ENCODE data around the gene NPM1.

DNA sequence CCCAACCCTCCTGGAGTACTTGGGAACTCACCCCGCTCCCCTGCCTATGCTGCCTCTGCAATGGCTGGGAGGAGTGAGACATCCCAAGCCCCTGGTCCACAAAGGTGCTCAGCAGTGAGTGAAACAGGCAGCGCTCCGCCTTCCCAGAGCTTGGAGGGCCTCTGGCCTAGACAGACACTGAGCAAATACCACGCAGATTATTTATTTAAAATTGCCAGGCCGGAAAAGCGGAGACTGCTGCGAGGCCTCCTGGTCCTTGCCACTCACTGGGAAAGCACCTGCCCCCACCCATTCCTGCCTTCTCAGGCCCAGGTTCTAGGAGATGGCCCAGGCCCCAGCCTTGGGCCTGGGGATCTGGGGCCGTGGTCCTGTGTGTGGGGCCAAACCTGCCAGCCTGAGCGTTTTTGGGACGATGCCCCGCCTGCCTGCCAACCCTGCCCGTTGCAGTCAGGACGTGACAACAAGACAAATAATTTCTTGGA, 49.2 kb downstream of the NPM1 start:
- TF ChIP-seq EZH2 (IDR thresholded peaks at IDR 0.05; ENCODE audit: borderline replicate concordance, insufficient read depth, low read depth, low read length, poor library complexity, severe bottlenecking) = no peak
- TF ChIP-seq, protein P1, sequence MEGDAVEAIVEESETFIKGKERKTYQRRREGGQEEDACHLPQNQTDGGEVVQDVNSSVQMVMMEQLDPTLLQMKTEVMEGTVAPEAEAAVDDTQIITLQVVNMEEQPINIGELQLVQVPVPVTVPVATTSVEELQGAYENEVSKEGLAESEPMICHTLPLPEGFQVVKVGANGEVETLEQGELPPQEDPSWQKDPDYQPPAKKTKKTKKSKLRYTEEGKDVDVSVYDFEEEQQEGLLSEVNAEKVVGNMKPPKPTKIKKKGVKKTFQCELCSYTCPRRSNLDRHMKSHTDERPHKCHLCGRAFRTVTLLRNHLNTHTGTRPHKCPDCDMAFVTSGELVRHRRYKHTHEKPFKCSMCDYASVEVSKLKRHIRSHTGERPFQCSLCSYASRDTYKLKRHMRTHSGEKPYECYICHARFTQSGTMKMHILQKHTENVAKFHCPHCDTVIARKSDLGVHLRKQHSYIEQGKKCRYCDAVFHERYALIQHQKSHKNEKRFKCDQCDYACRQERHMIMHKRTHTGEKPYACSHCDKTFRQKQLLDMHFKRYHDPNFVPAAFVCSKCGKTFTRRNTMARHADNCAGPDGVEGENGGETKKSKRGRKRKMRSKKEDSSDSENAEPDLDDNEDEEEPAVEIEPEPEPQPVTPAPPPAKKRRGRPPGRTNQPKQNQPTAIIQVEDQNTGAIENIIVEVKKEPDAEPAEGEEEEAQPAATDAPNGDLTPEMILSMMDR (IDR thresholded peaks at IDR 0.05) = no peak

Measured in B cell (primary cell).